22Rv1 (cell line): ENCODE measurements around the gene IGSF9.

Experiments
- H3K27ac ChIP-seq: fragments of 450-650 bp; 2 replicates; pipeline ENCODE4 v1.5.1; 2017
- ZFX ChIP-seq: fragments of 450-650 bp; IDR thresholded peaks from 2 replicates; pipeline ENCODE4 v1.6.1; 2017; ENCODE audit warnings: antibody characterized with exemption, borderline replicate concordance
- TF ChIP-seq, protein P1 (sequence below): fragments of 450-650 bp; IDR thresholded peaks from 2 replicates; pipeline ENCODE4 v1.5.1; 2017; ENCODE audit warnings: mild to moderate bottlenecking

IGSF9 gene

DNA sequence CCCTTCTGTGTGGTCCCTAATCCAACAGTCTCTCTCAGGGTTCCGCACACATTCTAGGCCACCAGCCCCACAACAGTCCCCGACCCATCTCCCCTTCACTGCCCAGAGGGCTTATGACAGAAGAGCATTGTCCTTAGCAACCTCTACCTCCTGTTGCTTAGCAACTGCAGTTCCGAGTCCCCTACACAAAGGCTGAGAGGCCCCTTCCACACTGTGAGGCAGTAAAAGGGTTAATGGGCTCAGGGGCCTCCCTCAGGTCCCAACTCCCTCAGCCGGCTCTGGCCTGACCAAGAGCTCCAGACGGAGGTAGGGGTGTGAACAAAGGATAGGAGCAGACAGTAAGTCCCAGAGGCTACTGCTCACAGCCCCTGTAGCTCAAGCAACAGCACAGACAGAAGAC lies 4.3 kb downstream of the IGSF9 start:
- H3K27ac ChIP-seq: no peak overlapping the region
- TF ChIP-seq, protein P1, sequence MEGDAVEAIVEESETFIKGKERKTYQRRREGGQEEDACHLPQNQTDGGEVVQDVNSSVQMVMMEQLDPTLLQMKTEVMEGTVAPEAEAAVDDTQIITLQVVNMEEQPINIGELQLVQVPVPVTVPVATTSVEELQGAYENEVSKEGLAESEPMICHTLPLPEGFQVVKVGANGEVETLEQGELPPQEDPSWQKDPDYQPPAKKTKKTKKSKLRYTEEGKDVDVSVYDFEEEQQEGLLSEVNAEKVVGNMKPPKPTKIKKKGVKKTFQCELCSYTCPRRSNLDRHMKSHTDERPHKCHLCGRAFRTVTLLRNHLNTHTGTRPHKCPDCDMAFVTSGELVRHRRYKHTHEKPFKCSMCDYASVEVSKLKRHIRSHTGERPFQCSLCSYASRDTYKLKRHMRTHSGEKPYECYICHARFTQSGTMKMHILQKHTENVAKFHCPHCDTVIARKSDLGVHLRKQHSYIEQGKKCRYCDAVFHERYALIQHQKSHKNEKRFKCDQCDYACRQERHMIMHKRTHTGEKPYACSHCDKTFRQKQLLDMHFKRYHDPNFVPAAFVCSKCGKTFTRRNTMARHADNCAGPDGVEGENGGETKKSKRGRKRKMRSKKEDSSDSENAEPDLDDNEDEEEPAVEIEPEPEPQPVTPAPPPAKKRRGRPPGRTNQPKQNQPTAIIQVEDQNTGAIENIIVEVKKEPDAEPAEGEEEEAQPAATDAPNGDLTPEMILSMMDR: no peak
- no peak for TF ChIP-seq ZFX

DNA sequence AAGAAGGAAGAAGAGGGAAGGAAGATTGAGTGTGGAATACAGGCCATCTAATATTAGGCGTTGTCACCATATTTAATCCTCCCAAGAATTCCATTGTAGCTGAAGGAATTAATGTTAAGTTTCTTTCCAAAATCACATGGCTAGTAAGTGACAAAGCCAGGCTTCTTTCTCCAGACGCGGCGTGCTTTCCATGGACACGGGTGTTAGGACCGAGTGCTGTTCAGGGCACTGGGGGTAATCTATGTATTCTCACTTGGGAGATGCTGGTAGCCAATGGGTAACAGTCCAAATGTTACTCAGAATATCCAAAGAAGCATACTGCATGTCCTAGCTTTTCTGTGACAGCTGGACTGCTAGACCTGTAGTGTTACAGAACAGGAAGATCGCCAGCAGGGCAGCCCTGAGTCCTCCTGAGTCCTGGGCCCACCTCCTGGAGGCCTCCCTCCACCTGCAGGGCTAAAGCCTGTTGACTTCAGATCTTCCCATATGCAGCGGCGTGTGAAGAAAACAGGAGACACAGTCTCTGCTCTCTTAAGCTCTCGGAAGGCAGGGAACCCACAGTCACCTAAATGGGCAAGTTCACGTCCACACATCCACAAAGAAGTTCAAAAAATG lies 5.3 kb downstream of the IGSF9 start:
- no peak for TF ChIP-seq ZFX
- TF ChIP-seq, protein P1: no peak
- H3K27ac ChIP-seq: no peak overlapping the region; the same call in 1 of the 2 replicates

DNA sequence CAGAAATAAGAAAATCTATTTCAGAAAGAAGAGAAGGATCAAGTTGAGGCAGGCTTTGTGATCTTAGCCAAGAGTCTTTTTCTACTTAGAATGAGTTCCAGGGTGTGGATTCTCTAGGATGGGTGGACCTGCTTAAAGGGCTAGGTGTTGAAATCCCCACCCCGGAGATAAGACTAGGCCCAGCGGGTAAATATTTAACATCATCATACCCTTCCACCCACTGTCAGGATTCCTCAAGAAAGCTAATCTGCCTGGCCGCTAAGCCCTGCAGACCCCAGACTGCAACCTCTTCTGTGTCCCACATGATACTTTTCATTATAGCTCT lies 5.8 kb downstream of the IGSF9 start:
- TF ChIP-seq, protein P1: no peak
- no peak for TF ChIP-seq ZFX
- H3K27ac ChIP-seq: no peak overlapping the region; the same call in 1 of the 2 replicates

DNA sequence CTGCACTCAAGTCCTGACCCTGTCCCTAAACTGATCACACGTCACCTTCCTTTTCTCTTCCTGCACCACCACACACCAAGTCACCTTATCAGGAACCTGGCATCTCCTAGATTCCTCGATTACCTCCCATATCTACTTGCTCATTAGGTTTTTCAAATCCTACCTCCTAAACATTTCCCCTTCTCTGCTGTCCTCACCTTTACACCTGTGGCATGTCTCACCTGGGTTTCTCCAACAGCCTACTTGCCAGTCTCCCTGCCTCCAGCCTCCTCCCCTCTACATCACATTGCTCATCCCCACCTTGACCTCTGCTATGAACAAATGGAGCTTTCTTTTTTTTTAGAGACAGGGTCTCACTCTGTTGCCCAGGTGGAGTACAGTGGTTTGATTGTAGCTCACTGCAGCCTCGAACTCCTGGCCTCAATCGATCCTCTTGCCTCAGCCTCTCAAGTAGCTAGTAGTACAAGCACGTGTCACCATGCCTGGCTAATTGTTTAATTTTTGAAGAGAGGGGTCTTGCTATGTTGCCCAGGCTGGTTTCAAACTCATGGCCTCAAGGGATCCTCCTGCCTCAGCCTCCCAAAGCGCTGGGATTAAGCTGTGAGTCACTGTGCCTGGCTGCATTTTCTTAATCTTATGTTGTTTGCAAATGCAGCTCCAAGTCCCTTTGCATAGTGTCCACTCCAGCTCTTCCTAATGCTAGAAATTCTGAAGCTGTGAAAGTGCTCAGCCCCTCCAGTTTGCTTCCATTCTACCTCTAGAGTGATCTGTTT lies 6.3 kb downstream of the IGSF9 start:
- TF ChIP-seq, protein P1: no peak
- TF ChIP-seq ZFX: no peak
- H3K27ac ChIP-seq: no peak overlapping the region; the same call in 1 of the 2 replicates

DNA sequence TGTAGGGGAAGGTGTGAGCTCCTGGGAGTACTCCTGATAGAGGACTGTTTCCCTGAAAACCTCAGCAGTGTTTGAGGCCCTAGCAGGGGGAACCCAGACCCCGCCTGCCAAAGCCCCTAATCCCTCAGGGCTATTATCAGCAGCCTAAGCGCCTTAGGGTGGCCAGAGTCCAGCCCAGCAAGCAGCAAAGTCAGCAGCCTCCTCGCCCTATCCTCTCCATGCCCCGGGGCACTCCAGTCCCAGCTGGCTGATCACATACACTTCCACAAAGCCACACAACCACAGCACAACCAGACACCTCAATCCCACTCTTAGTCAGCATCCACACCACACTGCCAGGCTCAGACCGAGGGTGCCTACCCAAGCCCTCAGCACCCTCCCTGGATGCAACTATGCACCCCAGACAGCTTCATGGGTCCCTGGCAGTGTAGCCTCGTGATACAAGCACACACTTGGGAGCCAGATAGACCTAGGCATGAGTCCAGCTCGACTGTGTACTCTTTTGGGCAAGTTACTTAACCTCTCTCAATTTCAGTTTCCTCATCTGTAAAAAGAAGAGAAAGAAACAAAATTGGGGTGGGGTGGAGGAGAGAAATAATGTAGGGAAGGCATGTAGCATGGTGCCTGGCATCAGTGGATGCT lies 7.1 kb downstream of the IGSF9 start:
- H3K27ac ChIP-seq: peak overlapping the region; percentile 43
- TF ChIP-seq, protein P1: no peak
- no peak for TF ChIP-seq ZFX

DNA sequence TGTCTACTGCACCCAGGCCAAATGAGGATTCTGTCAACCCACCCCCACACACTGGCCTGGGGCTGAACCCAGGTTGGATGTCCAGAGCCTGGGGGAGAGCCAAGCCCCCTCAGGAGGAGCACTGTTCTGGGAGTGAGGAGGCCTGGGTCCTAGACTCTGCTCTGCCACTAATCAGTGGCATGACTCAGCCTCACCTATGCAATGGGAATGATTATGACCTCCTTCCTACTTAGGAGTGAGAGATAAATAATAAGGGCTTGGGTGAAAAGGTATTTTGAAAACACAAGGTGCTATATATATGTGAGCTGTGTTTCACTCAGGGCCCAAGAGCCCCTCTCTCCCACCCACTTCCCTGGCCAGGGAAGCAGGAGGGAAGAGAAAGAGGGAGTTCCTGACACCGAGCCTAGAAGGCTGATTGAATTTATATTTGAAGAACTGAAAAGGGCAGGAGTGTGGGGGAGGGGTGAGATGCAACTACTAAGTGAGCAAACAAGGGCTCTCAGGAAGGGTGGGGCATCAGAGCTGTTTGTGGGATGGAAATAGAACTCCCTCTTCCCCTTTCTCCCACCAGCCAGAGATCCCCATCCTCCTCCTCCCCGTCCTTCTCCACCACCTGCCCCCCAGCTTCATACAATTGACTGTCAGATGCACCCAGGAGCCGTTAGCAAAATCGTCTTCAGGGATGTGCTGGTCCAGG lies 8.2 kb downstream of the IGSF9 start:
- TF ChIP-seq, protein P1: no peak
- TF ChIP-seq ZFX: no peak

More for the DNA sequence above, 8.2 kb downstream of the IGSF9 start:
- peak overlapping the region; percentile 43 for H3K27ac ChIP-seq
